ENCODE data around the gene BOD1L1.

The BOD1L1 gene

DNA sequence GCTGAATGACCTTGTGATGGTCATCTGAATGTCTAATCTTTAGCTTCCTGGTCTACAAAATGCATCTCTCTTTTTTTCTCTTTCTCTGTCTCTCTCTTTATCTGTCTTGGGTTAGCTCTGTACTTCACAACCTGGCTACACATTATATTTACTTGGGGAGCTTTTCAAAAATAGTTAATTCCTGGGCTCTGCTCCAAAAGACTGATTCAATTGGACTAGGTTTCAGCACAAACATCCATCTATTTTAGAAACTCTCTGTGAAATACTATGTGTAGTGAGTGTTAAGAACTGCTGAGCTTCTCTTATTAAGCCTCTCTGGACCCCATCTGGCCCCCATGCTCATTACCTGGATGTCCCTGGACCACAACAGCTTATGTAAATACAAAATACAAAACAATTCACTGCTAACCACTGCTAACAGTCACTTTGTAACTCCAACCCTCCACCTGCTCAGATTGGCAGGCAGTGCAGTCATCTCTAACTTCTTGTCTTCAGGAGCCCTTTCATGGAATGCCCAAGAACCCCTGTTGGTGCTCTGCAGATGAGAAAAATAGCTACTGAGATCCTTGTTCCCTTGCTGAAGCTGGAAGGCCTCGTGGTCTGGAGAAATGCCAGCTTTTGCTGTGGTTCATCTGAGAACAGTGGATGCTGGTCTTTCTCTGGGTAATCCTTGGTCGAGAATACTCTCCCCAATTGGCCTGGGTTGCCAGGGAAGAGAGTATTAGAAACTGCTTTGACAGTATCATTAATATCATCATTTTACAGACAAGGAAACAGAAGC is 14.8 kb upstream of the BOD1L1 start:
- TF ChIP-seq CREB1 (IDR thresholded peaks at IDR 0.05; ENCODE audit: low read depth), result no peak
- TF ChIP-seq, protein P1, sequence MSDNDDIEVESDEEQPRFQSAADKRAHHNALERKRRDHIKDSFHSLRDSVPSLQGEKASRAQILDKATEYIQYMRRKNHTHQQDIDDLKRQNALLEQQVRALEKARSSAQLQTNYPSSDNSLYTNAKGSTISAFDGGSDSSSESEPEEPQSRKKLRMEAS (IDR thresholded peaks at IDR 0.05), result no peak
- TF ChIP-seq ZBTB7A (IDR thresholded peaks at IDR 0.05; ENCODE audit: low read depth), result no peak
- TF ChIP-seq, protein P2, sequence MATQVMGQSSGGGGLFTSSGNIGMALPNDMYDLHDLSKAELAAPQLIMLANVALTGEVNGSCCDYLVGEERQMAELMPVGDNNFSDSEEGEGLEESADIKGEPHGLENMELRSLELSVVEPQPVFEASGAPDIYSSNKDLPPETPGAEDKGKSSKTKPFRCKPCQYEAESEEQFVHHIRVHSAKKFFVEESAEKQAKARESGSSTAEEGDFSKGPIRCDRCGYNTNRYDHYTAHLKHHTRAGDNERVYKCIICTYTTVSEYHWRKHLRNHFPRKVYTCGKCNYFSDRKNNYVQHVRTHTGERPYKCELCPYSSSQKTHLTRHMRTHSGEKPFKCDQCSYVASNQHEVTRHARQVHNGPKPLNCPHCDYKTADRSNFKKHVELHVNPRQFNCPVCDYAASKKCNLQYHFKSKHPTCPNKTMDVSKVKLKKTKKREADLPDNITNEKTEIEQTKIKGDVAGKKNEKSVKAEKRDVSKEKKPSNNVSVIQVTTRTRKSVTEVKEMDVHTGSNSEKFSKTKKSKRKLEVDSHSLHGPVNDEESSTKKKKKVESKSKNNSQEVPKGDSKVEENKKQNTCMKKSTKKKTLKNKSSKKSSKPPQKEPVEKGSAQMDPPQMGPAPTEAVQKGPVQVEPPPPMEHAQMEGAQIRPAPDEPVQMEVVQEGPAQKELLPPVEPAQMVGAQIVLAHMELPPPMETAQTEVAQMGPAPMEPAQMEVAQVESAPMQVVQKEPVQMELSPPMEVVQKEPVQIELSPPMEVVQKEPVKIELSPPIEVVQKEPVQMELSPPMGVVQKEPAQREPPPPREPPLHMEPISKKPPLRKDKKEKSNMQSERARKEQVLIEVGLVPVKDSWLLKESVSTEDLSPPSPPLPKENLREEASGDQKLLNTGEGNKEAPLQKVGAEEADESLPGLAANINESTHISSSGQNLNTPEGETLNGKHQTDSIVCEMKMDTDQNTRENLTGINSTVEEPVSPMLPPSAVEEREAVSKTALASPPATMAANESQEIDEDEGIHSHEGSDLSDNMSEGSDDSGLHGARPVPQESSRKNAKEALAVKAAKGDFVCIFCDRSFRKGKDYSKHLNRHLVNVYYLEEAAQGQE (IDR thresholded peaks at IDR 0.05; ENCODE audit: low read depth), result no peak
- no peak for TF ChIP-seq TEAD4 (IDR thresholded peaks at IDR 0.05)

DNA sequence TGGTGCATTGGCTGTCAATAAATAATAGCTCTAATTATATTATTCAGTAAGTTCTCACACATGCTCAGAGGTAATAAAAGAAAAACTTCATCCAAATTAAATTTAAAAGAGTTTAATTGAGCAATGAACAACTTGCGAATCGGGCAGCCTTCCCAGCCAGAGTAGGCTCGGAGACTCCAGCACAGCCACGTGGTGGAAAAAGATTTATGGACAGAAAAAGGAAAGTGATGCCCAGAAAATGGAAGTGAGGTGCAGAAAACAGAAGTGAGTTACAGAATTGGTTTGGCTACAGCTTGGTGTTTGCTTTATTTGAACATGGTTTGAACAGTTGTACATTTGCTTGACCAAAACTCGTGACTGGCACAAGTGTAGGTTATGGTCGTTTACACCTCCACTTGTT is 13.6 kb upstream of the BOD1L1 start:
- no peak for TF ChIP-seq TCF12 (IDR thresholded peaks at IDR 0.05; ENCODE audit: low read depth)
- no peak for TF ChIP-seq CEBPB (IDR thresholded peaks at IDR 0.05)
- no peak for TF ChIP-seq TEAD4 (IDR thresholded peaks at IDR 0.05)
- TF ChIP-seq, protein P3, sequence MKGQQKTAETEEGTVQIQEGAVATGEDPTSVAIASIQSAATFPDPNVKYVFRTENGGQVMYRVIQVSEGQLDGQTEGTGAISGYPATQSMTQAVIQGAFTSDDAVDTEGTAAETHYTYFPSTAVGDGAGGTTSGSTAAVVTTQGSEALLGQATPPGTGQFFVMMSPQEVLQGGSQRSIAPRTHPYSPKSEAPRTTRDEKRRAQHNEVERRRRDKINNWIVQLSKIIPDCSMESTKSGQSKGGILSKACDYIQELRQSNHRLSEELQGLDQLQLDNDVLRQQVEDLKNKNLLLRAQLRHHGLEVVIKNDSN (IDR thresholded peaks at IDR 0.05), result no peak
- TF ChIP-seq, protein P1 (IDR thresholded peaks at IDR 0.05), result no peak
- TF ChIP-seq YY1 (IDR thresholded peaks at IDR 0.05; ENCODE audit: low read depth), result no peak
- no peak for TF ChIP-seq NFIC (IDR thresholded peaks at IDR 0.05)
- no peak for TF ChIP-seq CREB1 (IDR thresholded peaks at IDR 0.05; ENCODE audit: low read depth)
- TF ChIP-seq, protein P2 (IDR thresholded peaks at IDR 0.05; ENCODE audit: low read depth), result no peak
- TF ChIP-seq RAD21 (IDR thresholded peaks at IDR 0.05; ENCODE audit: low read depth), result no peak
- no peak for TF ChIP-seq TAF1 (IDR thresholded peaks at IDR 0.05; ENCODE audit: low read depth)
- no peak for TF ChIP-seq EP300 (IDR thresholded peaks at IDR 0.05; ENCODE audit: borderline replicate concordance)
- TF ChIP-seq ZBTB7A (IDR thresholded peaks at IDR 0.05; ENCODE audit: low read depth), result no peak
- no peak for TF ChIP-seq FOXM1 (IDR thresholded peaks at IDR 0.05; ENCODE audit: borderline replicate concordance, low read depth)
- no peak for TF ChIP-seq EGR1 (IDR thresholded peaks at IDR 0.05)

DNA sequence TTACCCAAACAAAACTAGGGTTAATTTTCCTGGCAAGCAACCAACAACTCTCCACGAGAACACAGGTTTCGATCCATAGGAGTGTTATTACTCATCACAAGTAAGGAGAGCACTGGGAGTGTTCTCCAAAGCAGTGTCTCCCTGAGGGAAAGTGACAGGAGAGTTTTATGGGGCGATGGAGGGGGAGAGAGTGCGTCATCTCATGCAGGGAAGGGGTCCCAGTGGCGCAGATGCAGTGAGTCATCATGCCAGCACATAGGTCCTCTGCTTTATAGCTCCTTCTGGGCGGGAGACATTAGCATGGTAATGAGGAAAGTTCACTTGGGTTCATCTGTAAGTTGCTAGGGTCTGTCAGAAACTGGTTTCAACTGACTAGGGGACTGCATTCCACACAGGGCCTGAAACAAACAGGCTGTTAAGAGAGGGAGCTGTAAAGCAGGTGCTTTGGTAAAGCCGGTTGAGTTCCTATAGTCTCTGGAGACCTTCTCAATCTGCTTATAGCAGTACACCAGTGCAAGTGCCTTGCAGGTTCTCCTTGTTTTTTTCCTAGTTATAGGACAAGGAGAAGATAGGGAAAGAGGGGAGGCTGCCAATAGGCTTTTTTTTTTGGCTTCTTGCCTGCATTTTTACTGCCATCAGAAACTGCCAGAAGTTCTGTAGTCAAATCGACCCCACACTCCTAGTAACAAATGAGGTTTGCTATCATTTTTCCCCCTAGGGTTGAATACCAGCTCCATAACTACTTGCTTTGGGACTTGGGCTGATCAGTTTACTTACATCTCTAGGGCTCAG is 12.8 kb upstream of the BOD1L1 start:
- TF ChIP-seq, protein P1 (IDR thresholded peaks at IDR 0.05), result no peak
- TF ChIP-seq TAF1 (IDR thresholded peaks at IDR 0.05; ENCODE audit: low read depth) (no peak), TCF12 (IDR thresholded peaks at IDR 0.05; ENCODE audit: low read depth) (no peak), YY1 (IDR thresholded peaks at IDR 0.05; ENCODE audit: low read depth) (no peak), EP300 (IDR thresholded peaks at IDR 0.05; ENCODE audit: borderline replicate concordance) (no peak), TEAD4 (IDR thresholded peaks at IDR 0.05) (no peak), RAD21 (IDR thresholded peaks at IDR 0.05; ENCODE audit: low read depth) (no peak), NFIC (IDR thresholded peaks at IDR 0.05) (no peak), FOXM1 (IDR thresholded peaks at IDR 0.05; ENCODE audit: borderline replicate concordance, low read depth) (no peak), CREB1 (IDR thresholded peaks at IDR 0.05; ENCODE audit: low read depth) (no peak), CEBPB (IDR thresholded peaks at IDR 0.05) (no peak), ZBTB7A (IDR thresholded peaks at IDR 0.05; ENCODE audit: low read depth) (no peak)
- TF ChIP-seq, protein P2 (IDR thresholded peaks at IDR 0.05; ENCODE audit: low read depth), result no peak
- TF ChIP-seq, protein P3 (IDR thresholded peaks at IDR 0.05), result no peak
